Activated CD8-positive, alpha-beta T cell treated with anti-CD3 and anti-CD28 coated beads, Interleukin-2, amount 10 ng/mL, durations not matched to agents 7 days and 5 days (primary cell): ENCODE data around the gene PDK2. TPM values are rescaled to one million over a fixed set of nuclear protein-coding genes. Genes with fewer than 3 reads are reported as not detected.
A peak's percentile ranks its signal among the peaks of the same experiment; 100 is the strongest.

Source experiments
- ATAC-seq: fragments of 150-1000 bp; cut with Tn5 transposase; one replicate; pipeline ENCODE4 v1.10.0; 2021; ENCODE audit warnings: moderate library complexity
- CTCF ChIA-PET: fragments of 350-600 bp; sonication (Branson Sonifier 250); formaldehyde crosslinking; loops from one replicate; lab custom pipeline; 2021; ENCODE audit warnings: antibody characterized with exemption; lab: Charles Lee
- POLR2A ChIA-PET: fragments of 350-600 bp; sonication (Branson Sonifier 250); formaldehyde crosslinking; loops from one replicate; lab custom pipeline; 2021; ENCODE audit warnings: antibody characterized with exemption; lab: Charles Lee
- DNase-seq: peaks from one replicate; pipeline ENCODE4 v3.0.0-alpha.2; 2020
- H3K27ac Mint-ChIP-seq: one replicate; pipeline ENCODE4 v1.8.0; 2021; ENCODE audit warnings: mild to moderate bottlenecking, mixed read lengths
- H3K27me3 Mint-ChIP-seq: one replicate; pipeline ENCODE4 v1.8.0; 2021; ENCODE audit warnings: low read depth, mixed read lengths
- H3K36me3 Mint-ChIP-seq: one replicate; pipeline ENCODE4 v1.8.0; 2021; ENCODE audit warnings: low read depth, mixed read lengths
- H3K4me1 Mint-ChIP-seq: one replicate; pipeline ENCODE4 v1.8.0; 2021; ENCODE audit warnings: low read depth, mixed read lengths
- H3K4me3 Mint-ChIP-seq: one replicate; pipeline ENCODE4 v1.8.0; 2021; ENCODE audit warnings: mild to moderate bottlenecking, mixed read lengths
- H3K9me3 Mint-ChIP-seq: one replicate; pipeline ENCODE4 v1.8.0; 2022; ENCODE audit warnings: mixed read lengths; ENCODE audit not compliant: insufficient read depth
- total RNA-seq, 2 experiments: library from RNA; stranded (reverse); gene quantifications; one replicate each; pipeline ENCODE4 v1.2.3, GENCODE V29; 2021

Gene PDK2
- total RNA-seq, 2 experiments from 2014 or later = 18.1 to 21.2 TPM

- peaks cover 48% of the 10 kb centered on the region for H3K36me3 Mint-ChIP-seq
- H3K9me3 Mint-ChIP-seq = no peaks in the 10 kb centered on the region
- no peak for DNase-seq
- ChIA-PET CTCF (no interaction called here), POLR2A (no interaction called here)
- H3K27me3 Mint-ChIP-seq = peaks cover 15% of the 10 kb centered on the region
- no peak for ATAC-seq
- no peak overlapping the region for H3K27ac Mint-ChIP-seq
- H3K4me1 Mint-ChIP-seq = peaks cover 23% of the 10 kb centered on the region
- H3K4me3 Mint-ChIP-seq = no peak overlapping the region
Measured at GRCh38 chr17:50133769-50134099, 38.6 kb downstream of the PDK2 start.

- CTCF ChIA-PET = no interaction called here
Measured at GRCh38 chr17:50134206-50135110, 39.3 kb downstream of the PDK2 start.

GRCh38 chr17:50135316-50136095, 40.4 kb downstream of the PDK2 start:
- Mint-ChIP-seq H3K27me3 (peaks cover 5% of the 10 kb centered on the region), H3K4me1 (peaks cover 32% of the 10 kb centered on the region), H3K36me3 (peaks cover 65% of the 10 kb centered on the region), H3K27ac (no peak overlapping the region), H3K4me3 (no peak overlapping the region), H3K9me3 (no peaks in the 10 kb centered on the region)
- DNase-seq (no peak), ATAC-seq (no peak)
- CTCF ChIA-PET = interaction anchor here (1.4 to 1.6 kb wide), 3 partner anchors 16 to 41 kb away, joined by 3 to 8 read pairs (median 3); no protein-coding TSS in a partner anchor
- POLR2A ChIA-PET = interaction anchor here (0.5 to 2.5 kb wide), 2 partner anchors 17 to 315 kb away, joined by 3 to 8 read pairs; no protein-coding TSS in a partner anchor

More at GRCh38 chr17:50134206-50135110, 39.3 kb downstream of the PDK2 start:
- peaks cover 13% of the 10 kb centered on the region for H3K27me3 Mint-ChIP-seq
- DNase-seq (no peak), ATAC-seq (no peak)
- H3K36me3 Mint-ChIP-seq = peaks cover 55% of the 10 kb centered on the region
- H3K4me1 Mint-ChIP-seq = peaks cover 26% of the 10 kb centered on the region
- H3K27ac Mint-ChIP-seq = no peak overlapping the region
- POLR2A ChIA-PET = interaction anchor here (2.5 kb wide), 1 partner anchor 18 kb away, joined by 8 read pairs; no protein-coding TSS in a partner anchor
- H3K4me3 Mint-ChIP-seq = no peak overlapping the region
- H3K9me3 Mint-ChIP-seq = no peaks in the 10 kb centered on the region

DNA sequence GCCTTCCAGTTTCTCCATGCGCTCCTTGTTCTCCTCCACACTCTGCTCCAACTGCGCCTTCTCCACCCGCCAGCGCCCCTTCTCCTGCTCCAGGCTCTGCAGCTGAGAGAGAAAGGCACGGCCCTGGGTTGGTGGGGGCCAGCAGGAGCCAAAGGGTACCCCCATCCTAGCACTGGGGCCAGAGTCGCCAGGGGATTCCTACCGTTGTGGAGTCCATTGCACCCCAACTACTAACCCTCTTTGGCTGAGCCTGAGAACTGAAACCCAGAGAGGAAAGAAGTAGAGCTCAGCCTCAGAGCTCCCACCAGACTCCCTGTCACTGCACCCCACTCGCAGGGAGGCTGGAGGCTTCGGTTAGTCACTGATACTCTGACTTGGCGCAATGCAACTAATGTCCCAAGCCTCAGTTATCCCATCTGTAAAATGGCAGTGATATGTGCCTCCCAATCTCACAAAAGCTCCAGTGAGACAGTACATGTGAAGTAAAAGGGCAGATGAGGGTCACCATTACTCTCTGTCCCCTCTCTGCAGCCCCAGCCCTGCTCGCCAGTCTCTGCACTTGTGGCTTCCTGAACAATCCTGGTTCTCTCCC, 41.0 kb downstream of the PDK2 start:
- peaks cover 70% of the 10 kb centered on the region for H3K36me3 Mint-ChIP-seq
- DNase-seq = no peak
- POLR2A ChIA-PET = interaction anchor here (2.5 kb wide), 1 partner anchor 16 kb away, joined by 8 read pairs; no protein-coding TSS in a partner anchor

GRCh38 chr17:50137042-50137441, 41.9 kb downstream of the PDK2 start:
- Mint-ChIP-seq H3K27me3 (no peaks in the 10 kb centered on the region), H3K9me3 (no peaks in the 10 kb centered on the region), H3K4me3 (no peak overlapping the region), H3K36me3 (peaks cover 79% of the 10 kb centered on the region), H3K27ac (no peak overlapping the region), H3K4me1 (peaks cover 36% of the 10 kb centered on the region)
- ATAC-seq (no peak), DNase-seq (no peak)
- ChIA-PET POLR2A (interaction anchor here (2.5 kb wide), 1 partner anchor 15 kb away, joined by 8 read pairs; no protein-coding TSS in a partner anchor), CTCF (interaction anchor here (0.6 to 4.9 kb wide), 6 partner anchors 14 to 63 kb away, joined by 3 to 67 read pairs (median 3); partner anchors contain the start of gene PPP1R9B)

More for the DNA sequence above, 41.0 kb downstream of the PDK2 start:
- Mint-ChIP-seq H3K9me3 (no peaks in the 10 kb centered on the region), H3K27me3 (no peaks in the 10 kb centered on the region), H3K4me3 (no peak overlapping the region), H3K27ac (peak overlapping the region; percentile 35), H3K4me1 (peaks cover 34% of the 10 kb centered on the region)
- CTCF ChIA-PET = interaction anchor here (1.4 to 1.6 kb wide), 3 partner anchors 15 to 42 kb away, joined by 3 to 8 read pairs (median 3); no protein-coding TSS in a partner anchor
- no peak for ATAC-seq

DNA sequence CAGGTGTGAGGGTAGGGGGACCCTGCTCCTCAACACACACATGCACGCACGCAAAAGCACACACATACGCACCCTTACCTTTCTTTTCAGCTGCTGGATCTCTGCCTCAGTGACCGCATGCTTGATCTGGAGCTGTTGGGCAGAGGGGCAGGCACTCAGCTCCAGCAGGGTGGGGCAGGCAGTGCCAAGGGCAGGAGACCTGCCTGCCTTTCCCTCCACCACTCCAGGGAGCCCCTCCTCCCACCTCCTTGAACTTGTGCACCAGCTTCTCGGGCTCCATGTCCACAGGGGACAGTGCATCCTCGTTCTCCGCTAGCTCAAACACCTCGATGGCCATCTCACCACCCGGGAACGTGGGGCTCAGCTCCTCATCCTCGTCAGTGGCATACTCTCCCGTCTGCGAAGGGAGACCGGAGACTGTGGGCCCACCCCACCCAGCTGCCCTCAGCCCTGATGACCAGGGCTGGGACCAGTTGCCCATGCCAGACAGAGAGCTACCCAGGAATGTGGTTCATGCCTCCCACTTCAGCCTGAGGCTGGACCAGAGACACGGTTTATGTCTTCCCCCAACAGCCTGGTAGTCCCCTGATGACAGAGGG, 44.1 kb downstream of the PDK2 start:
- Mint-ChIP-seq H3K27me3 (no peaks in the 10 kb centered on the region), H3K9me3 (no peaks in the 10 kb centered on the region), H3K36me3 (peaks cover 86% of the 10 kb centered on the region), H3K27ac (peak overlapping the region; percentile 90), H3K4me1 (peaks cover 52% of the 10 kb centered on the region), H3K4me3 (no peak overlapping the region)
- ChIA-PET CTCF (interaction anchor here (0.8 to 4.9 kb wide), 16 partner anchors 9 to 157 kb away, joined by 3 to 67 read pairs (median 4); partner anchors contain the start of genes PPP1R9B and SAMD14), POLR2A (interaction anchor here (0.8 to 1.4 kb wide), 6 partner anchors 8 to 30 kb away, joined by 3 to 6 read pairs (median 4); no protein-coding TSS in a partner anchor)
- ATAC-seq (no peak), DNase-seq (no peak)

- Mint-ChIP-seq H3K4me1 (peaks cover 62% of the 10 kb centered on the region), H3K27me3 (no peaks in the 10 kb centered on the region), H3K36me3 (peaks cover 94% of the 10 kb centered on the region), H3K4me3 (peak overlapping the region; percentile 62), H3K9me3 (no peaks in the 10 kb centered on the region), H3K27ac (peak overlapping the region; percentile 90)
- ATAC-seq = peak; percentile 90
- POLR2A ChIA-PET = interaction anchor here (1.0 to 1.4 kb wide), 7 partner anchors 9 to 29 kb away, joined by 3 to 6 read pairs (median 4); no protein-coding TSS in a partner anchor
- CTCF ChIA-PET = interaction anchor here (0.9 to 4.9 kb wide), 14 partner anchors 8 to 137 kb away, joined by 3 to 67 read pairs (median 4); partner anchors contain the start of genes PPP1R9B and SAMD14
- peak; percentile 88 for DNase-seq
Measured at GRCh38 chr17:50139950-50140885, 45.1 kb downstream of the PDK2 start.

GRCh38 chr17:50141026-50141744, 46.0 kb downstream of the PDK2 start:
- no peaks in the 10 kb centered on the region for H3K27me3 Mint-ChIP-seq
- POLR2A ChIA-PET = interaction anchor here (1.0 to 1.2 kb wide), 4 partner anchors 9 to 21 kb away, joined by 3 to 5 read pairs (median 4); no protein-coding TSS in a partner anchor
- DNase-seq (no peak), ATAC-seq (no peak)
- H3K27ac Mint-ChIP-seq = peak overlapping the region; percentile 90
- H3K4me1 Mint-ChIP-seq = peaks cover 71% of the 10 kb centered on the region
- no peaks in the 10 kb centered on the region for H3K9me3 Mint-ChIP-seq
- H3K4me3 Mint-ChIP-seq = peak overlapping the region; percentile 62
- H3K36me3 Mint-ChIP-seq = peaks cover 95% of the 10 kb centered on the region
- CTCF ChIA-PET = interaction anchor here (0.9 to 4.9 kb wide), 11 partner anchors 9 to 47 kb away, joined by 3 to 67 read pairs (median 4); partner anchors contain the start of genes PPP1R9B and SAMD14

DNA sequence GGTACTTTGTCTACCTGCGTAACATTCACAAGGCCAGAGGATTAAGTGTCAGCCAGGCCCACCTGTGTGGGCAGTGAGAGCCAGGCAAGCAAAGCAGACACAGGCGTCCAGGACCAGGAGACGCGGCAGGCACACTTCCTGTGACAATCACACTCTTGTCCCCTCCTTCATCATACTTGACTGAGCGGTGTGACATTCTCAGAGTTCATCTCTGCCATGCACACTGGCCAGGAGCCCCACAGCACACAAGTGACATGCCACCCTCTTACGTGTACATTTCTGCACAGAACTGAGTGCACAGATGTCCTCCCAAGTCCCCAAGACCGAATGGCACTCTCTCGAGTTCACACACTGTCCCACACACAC, 46.6 kb downstream of the PDK2 start:
- no peak for ATAC-seq
- Mint-ChIP-seq H3K4me3 (peak overlapping the region; percentile 60), H3K27me3 (no peaks in the 10 kb centered on the region), H3K9me3 (no peaks in the 10 kb centered on the region), H3K36me3 (peaks cover 94% of the 10 kb centered on the region), H3K27ac (peak overlapping the region; percentile 90), H3K4me1 (peaks cover 76% of the 10 kb centered on the region)
- no peak for DNase-seq
- ChIA-PET CTCF (interaction anchor here (1.7 to 4.9 kb wide), 3 partner anchors 9 to 20 kb away, joined by 4 to 67 read pairs (median 62); partner anchors contain the start of genes PPP1R9B and SAMD14), POLR2A (interaction anchor here (1.2 kb wide), 1 partner anchor 10 kb away, joined by 4 read pairs; no protein-coding TSS in a partner anchor)
